Right cardiac atrium (tissue), 5 donors: ENCODE results near the gene GCSH. TPM values are rescaled to one million over a fixed set of nuclear protein-coding genes. Genes with fewer than 3 reads are reported as not detected.

ENCODE experiments used
- ATAC-seq, 2 donors: fragments of 200-7000 bp; cut with Tn5 transposase; one replicate each; pipeline versions ENCODE4 v1.8.0 to v1.9.1; 2020; ENCODE audit warnings: moderate library complexity in 2 of 2, mild to moderate bottlenecking in 1 of 2
- DNase-seq, 3 donors: peaks; one replicate each; pipeline ENCODE4 v3.0.0-alpha.2; 2020
- H3K27ac ChIP-seq: one replicate; pipeline ENCODE4 v1.5.1; 2013; ENCODE audit warnings: mild to moderate bottlenecking, low read length, control low read depth, moderate library complexity
- H3K27me3 ChIP-seq: one replicate; pipeline ENCODE4 v1.6.1; 2013; ENCODE audit not compliant: control insufficient read depth, insufficient read depth
- H3K4me1 ChIP-seq: one replicate; pipeline ENCODE4 v1.6.1; 2013; ENCODE audit warnings: low read length; ENCODE audit not compliant: control insufficient read depth, insufficient read depth
- H3K4me3 ChIP-seq: one replicate; pipeline ENCODE4 v1.5.1; 2013; ENCODE audit warnings: low read length, control low read depth
- H3K9me3 ChIP-seq: one replicate; pipeline ENCODE4 v1.6.1; 2013; ENCODE audit warnings: low read length; ENCODE audit not compliant: control insufficient read depth
- WGBS: extraction: QIAGEN DNeasy Blood & Tissue Kit; methylation state at CpG from one replicate; pipeline ENCODE4 v1.1.7; 2013; 5-methylcytosine and 5-hydroxymethylcytosine counted together
- intact Hi-C, 4 donors: fragments of 100-400 bp; cut with DNase I; formaldehyde crosslinking; loops; one replicate each; pipeline versions ENCODE4 v1.11.0 to v1.14.0; 2022 to 2023
- long read RNA-seq, 4 donors: library from polyadenylated mRNA; unstranded; transcript quantifications; one replicate each; pipeline ENCODE4 v2.0.0, GENCODE V29; 2020 to 2021
- polyA plus RNA-seq: library from polyadenylated mRNA; stranded (reverse); fragments of 200-250 nt; gene quantifications from one replicate; pipeline ENCODE4 v1.2.3, GENCODE V29; 2013
- total RNA-seq, 4 donors: library from RNA; stranded (reverse); fragmentation: NEBNext Ultra II Directional; extraction: Animal tissue kit (Norgen Biotek cat#: 25700); gene quantifications; one replicate each; pipeline ENCODE4 v1.2.1, GENCODE V29; 2021
- donor health status: healthy with polysubstance abuse.
- donor health status: DM: no; HTN: yes; CAD: no.
- donor health status: DM: no; HTN: no; CAD: no.
- donor health status: DM: no; HTN: yes; CAD: no; lungs with severe emphysema.
- donor health status: DM: yes; HTN: yes; CAD: no.

The GCSH gene
- total RNA-seq: 10 to 100 TPM; 23.4 to 32.3 (median 30.3) TPM
- polyA plus RNA-seq: 32.0 TPM
- long read RNA-seq, donor 1, transcript GCSH-201 (5 exons, 1,597 nt): major isoform, 16 of 16 reads
- long read RNA-seq, donor 1, partial matches to known transcripts: 0 of 16 reads
- long read RNA-seq, donor 1, other reads (novel, unspliced or antisense): 0 of 16 reads
- long read RNA-seq, donor 2, transcript GCSH-201 (5 exons, 1,597 nt): major isoform, 29 of 29 reads
- long read RNA-seq, donor 2, partial matches to known transcripts: 0 of 29 reads
- long read RNA-seq, donor 2, other reads (novel, unspliced or antisense): 0 of 29 reads
- long read RNA-seq, donor 3, transcript GCSH-201 (5 exons, 1,597 nt): major isoform, 59 of 64 reads
- long read RNA-seq, donor 3, partial matches to known transcripts: 0 of 64 reads
- long read RNA-seq, donor 3, other reads (novel, unspliced or antisense): 1 of 64 reads
- long read RNA-seq, donor 4, transcript GCSH-201 (5 exons, 1,597 nt): major isoform, 23 of 23 reads
- long read RNA-seq, donor 4, partial matches to known transcripts: 0 of 23 reads
- long read RNA-seq, donor 4, other reads (novel, unspliced or antisense): 0 of 23 reads

- Histone ChIP-seq H3K27ac (peak within 1 kb of the TSS; percentile 53), H3K27me3 (no peaks in the 10 kb centered on the region), H3K4me1 (no peaks in the 10 kb centered on the region), H3K9me3 (no peaks in the 10 kb centered on the region), H3K4me3 (peak within 1 kb of the TSS; percentile 58)
- WGBS: 2% methylated on average over 75 of the region's 83 CpGs
- ATAC-seq: peak; percentile 100
- intact Hi-C loops: no loop called here
- peak; percentile 100 for DNase-seq
Measured at GRCh38 chr16:81095953-81096714, at the start of gene GCSH. Gene GCSH (minus strand): TSS chr16:81096395. CDS start chr16:81096278, 117 bp downstream.

- Histone ChIP-seq H3K4me1 (no peaks in the 10 kb centered on the region), H3K27me3 (no peaks in the 10 kb centered on the region), H3K9me3 (no peaks in the 10 kb centered on the region), H3K4me3 (no peak overlapping the region), H3K27ac (no peak overlapping the region)
- 78% methylated on average over 4 of the region's 4 CpGs for WGBS
- DNase-seq (no peak), ATAC-seq (no peak)
- intact Hi-C loops: no loop called here
Measured at GRCh38 chr16:81143921-81144471, 47.8 kb upstream of the GCSH start.

GRCh38 chr16:81142864-81143263 is 46.7 kb upstream of the GCSH start:
- Histone ChIP-seq H3K4me1 (no peaks in the 10 kb centered on the region), H3K9me3 (no peaks in the 10 kb centered on the region), H3K27me3 (no peaks in the 10 kb centered on the region), H3K4me3 (no peak overlapping the region), H3K27ac (no peak overlapping the region)
- no peak for DNase-seq
- intact Hi-C loops: no loop called here
- no peak for ATAC-seq
- whole genome bisulfite sequencing: 81% methylated on average over 12 of the region's 12 CpGs

- Histone ChIP-seq H3K27me3 (no peaks in the 10 kb centered on the region), H3K9me3 (no peaks in the 10 kb centered on the region), H3K27ac (no peak overlapping the region), H3K4me3 (no peak overlapping the region), H3K4me1 (no peaks in the 10 kb centered on the region)
- intact Hi-C loops: no loop called here
- no peak for ATAC-seq
- WGBS: 81% methylated on average over 21 of the region's 21 CpGs
- no peak for DNase-seq
Measured at GRCh38 chr16:81140930-81141780, 45.0 kb upstream of the GCSH start.

GRCh38 chr16:81138831-81139557 is 42.8 kb upstream of the GCSH start:
- Histone ChIP-seq H3K4me3 (no peak overlapping the region), H3K9me3 (no peaks in the 10 kb centered on the region), H3K4me1 (no peaks in the 10 kb centered on the region), H3K27me3 (no peaks in the 10 kb centered on the region), H3K27ac (no peak overlapping the region)
- ATAC-seq (no peak), DNase-seq (peak in 1 of 3 donors; percentile 32)
- intact Hi-C loops: no loop called here
- WGBS: 77% methylated on average over 9 of the region's 9 CpGs

- Histone ChIP-seq H3K27ac (no peak overlapping the region), H3K4me1 (no peaks in the 10 kb centered on the region), H3K4me3 (no peak overlapping the region), H3K9me3 (no peaks in the 10 kb centered on the region), H3K27me3 (no peaks in the 10 kb centered on the region)
- WGBS: 78% methylated on average over 9 of the region's 9 CpGs
- no peak for ATAC-seq
- DNase-seq: no peak
- intact Hi-C loops: no loop called here
Measured at GRCh38 chr16:81137754-81138153, 41.6 kb upstream of the GCSH start.

- no peak overlapping the region for H3K4me3 ChIP-seq
- DNase-seq (no peak), ATAC-seq (no peak)
- no peaks in the 10 kb centered on the region for H3K4me1 ChIP-seq
- H3K27ac ChIP-seq: no peak overlapping the region
- WGBS: 55% methylated on average over 12 of the region's 12 CpGs
- intact Hi-C loops: no loop called here
- H3K9me3 ChIP-seq: no peaks in the 10 kb centered on the region
- no peaks in the 10 kb centered on the region for H3K27me3 ChIP-seq
Measured at GRCh38 chr16:81136390-81137335, 40.5 kb upstream of the GCSH start.

GRCh38 chr16:81130126-81130525 is 33.9 kb upstream of the GCSH start:
- no peak for ATAC-seq
- Histone ChIP-seq H3K9me3 (no peaks in the 10 kb centered on the region), H3K27me3 (no peaks in the 10 kb centered on the region), H3K4me1 (no peaks in the 10 kb centered on the region), H3K4me3 (no peak overlapping the region), H3K27ac (no peak overlapping the region)
- 88% methylated on average over 6 of the region's 6 CpGs for WGBS
- intact Hi-C loops: no loop called here
- DNase-seq: no peak

- Histone ChIP-seq H3K9me3 (no peaks in the 10 kb centered on the region), H3K27ac (no peak overlapping the region), H3K27me3 (no peaks in the 10 kb centered on the region), H3K4me1 (no peaks in the 10 kb centered on the region), H3K4me3 (no peak overlapping the region)
- 91% methylated on average over 16 of the region's 16 CpGs for WGBS
- intact Hi-C loops: no loop called here
- DNase-seq (no peak), ATAC-seq (no peak)
Measured at GRCh38 chr16:81128726-81129524, 32.7 kb upstream of the GCSH start.
